Activated CD8-positive, alpha-beta memory T cell treated with anti-CD3 and anti-CD28 coated beads for 24 hours (primary cell): ENCODE results near the gene LPAR6.

ENCODE experiments used
- DNase-seq: peaks from one replicate; pipeline ENCODE4 v3.0.0-alpha.2; 2020

Gene LPAR6

GRCh38 chr13:48414501-48414900 lies 1.6 kb upstream of the LPAR6 start:
- no peak for DNase-seq

- no peak for DNase-seq
These were observed 927 bp downstream of the LPAR6 start for GRCh38 chr13:48411841-48412531.

- DNase-seq = no peak
These were observed 1.6 kb downstream of the LPAR6 start for GRCh38 chr13:48411147-48411794.

GRCh38 chr13:48410199-48410598 lies 2.7 kb downstream of the LPAR6 start:
- DNase-seq = no peak

- no peak for DNase-seq
These were observed 7.0 kb downstream of the LPAR6 start for GRCh38 chr13:48405875-48406274.

- DNase-seq = no peak
These were observed 8.0 kb downstream of the LPAR6 start for GRCh38 chr13:48404952-48405351.

- no peak for DNase-seq
These were observed 9.0 kb downstream of the LPAR6 start for GRCh38 chr13:48403913-48404312.

- peak; percentile 60 for DNase-seq
These were observed 9.7 kb downstream of the LPAR6 start for GRCh38 chr13:48403151-48403631.

GRCh38 chr13:48402325-48402932 lies 10.5 kb downstream of the LPAR6 start:
- DNase-seq = peak; percentile 55

- no peak for DNase-seq
These were observed 11.4 kb downstream of the LPAR6 start for GRCh38 chr13:48401480-48401879.

GRCh38 chr13:48400850-48401291 lies 12.0 kb downstream of the LPAR6 start:
- DNase-seq = no peak

GRCh38 chr13:48400090-48400694 lies 12.7 kb downstream of the LPAR6 start:
- no peak for DNase-seq

GRCh38 chr13:48398450-48399095 lies 14.3 kb downstream of the LPAR6 start:
- DNase-seq = no peak

- no peak for DNase-seq
These were observed 15.2 kb downstream of the LPAR6 start for GRCh38 chr13:48397744-48398143.

- DNase-seq = no peak
These were observed 19.2 kb downstream of the LPAR6 start for GRCh38 chr13:48393698-48394085.

- no peak for DNase-seq
These were observed 19.7 kb downstream of the LPAR6 start for GRCh38 chr13:48393030-48393697.

GRCh38 chr13:48391257-48391656 lies 21.7 kb downstream of the LPAR6 start:
- no peak for DNase-seq

- DNase-seq = no peak
These were observed 26.1 kb downstream of the LPAR6 start for GRCh38 chr13:48386816-48387215.

- no peak for DNase-seq
These were observed 29.5 kb downstream of the LPAR6 start for GRCh38 chr13:48383384-48383783.

GRCh38 chr13:48380581-48380980 lies 32.3 kb downstream of the LPAR6 start:
- no peak for DNase-seq

- DNase-seq = no peak
These were observed 35.1 kb downstream of the LPAR6 start for GRCh38 chr13:48377857-48378256.

GRCh38 chr13:48370815-48371214 lies 42.1 kb downstream of the LPAR6 start:
- no peak for DNase-seq

GRCh38 chr13:48369988-48370387 lies 42.9 kb downstream of the LPAR6 start:
- DNase-seq = no peak
